Measurements from ENCODE around the gene S100A12.

GRCh38 chr1:153397924-153398651 lies 22.7 kb upstream of the S100A12 start:
- TF ChIP-seq CSRNP3 (CRISPR knock-in tag; IDR thresholded peaks at IDR 0.05): no peak
- no peak for TF ChIP-seq ZNF8 (CRISPR knock-in tag; IDR thresholded peaks at IDR 0.05)
- TF ChIP-seq ZNF565 (CRISPR knock-in tag; conservative IDR thresholded peaks at IDR 0.05; ENCODE audit: low read depth): no peak
- no peak for TF ChIP-seq RARB (CRISPR knock-in tag; IDR thresholded peaks at IDR 0.05)
- TF ChIP-seq ZC3H10 (CRISPR knock-in tag; IDR thresholded peaks at IDR 0.05): no peak
- TF ChIP-seq PATZ1 (CRISPR knock-in tag; IDR thresholded peaks at IDR 0.05; ENCODE audit: borderline replicate concordance): no peak
- TF ChIP-seq ZFP3 (CRISPR knock-in tag; IDR thresholded peaks at IDR 0.05): no peak

Data from SK-N-SH treated with all-trans-retinoic acid at 6 μM for 48 hours (cell line).